B cell (primary cell): ENCODE results near the gene ADGRE2.

Source experiments
- CTCF ChIP-seq: fragments of 200-600 bp; IDR thresholded peaks from one replicate; pipeline ENCODE4 v1.8.0; 2022; ENCODE audit warnings: antibody characterized with exemption, mild to moderate bottlenecking
- EZH2 ChIP-seq: IDR thresholded peaks from 2 replicates; pipeline ENCODE4 v1.6.1; 2012; ENCODE audit warnings: borderline replicate concordance, low read depth, mild to moderate bottlenecking, moderate library complexity, low read length; ENCODE audit not compliant: insufficient read depth, poor library complexity, severe bottlenecking

GRCh38 chr19:14774373-14774772 lies 4.0 kb downstream of the ADGRE2 start:
- TF ChIP-seq CTCF (no peak), EZH2 (no peak)
